ENCODE results near the gene PTPRD. TPM values are rescaled to one million over a fixed set of nuclear protein-coding genes. Genes with fewer than 3 reads are reported as not detected.

Gene PTPRD
- total RNA-seq, 1 donor from 2014 or later = 139 TPM

GRCh38 chr9:10443868-10444204 lies 169.0 kb downstream of the PTPRD start:
- Mint-ChIP-seq H3K4me3 (no peak overlapping the region), H3K27me3 (ENCODE audit: low read depth) (no peaks in the 10 kb centered on the region), H3K4me1 (no peaks in the 10 kb centered on the region), H3K36me3 (ENCODE audit: low read depth) (no peaks in the 10 kb centered on the region), H3K9me3 (no peaks in the 10 kb centered on the region), H3K27ac (ENCODE audit: unreplicated experiment) (no peak overlapping the region)
- TF ChIP-seq CTCF (conservative IDR thresholded peaks at IDR 0.05) = no peak
- no peak for DNase-seq (ENCODE audit: low read depth, low spot score)

- H3K27ac Mint-ChIP-seq (ENCODE audit: unreplicated experiment) = no peak overlapping the region
- H3K36me3 Mint-ChIP-seq (ENCODE audit: low read depth) = no peaks in the 10 kb centered on the region
These were observed 169.5 kb downstream of the PTPRD start for GRCh38 chr9:10443181-10443867.

DNA sequence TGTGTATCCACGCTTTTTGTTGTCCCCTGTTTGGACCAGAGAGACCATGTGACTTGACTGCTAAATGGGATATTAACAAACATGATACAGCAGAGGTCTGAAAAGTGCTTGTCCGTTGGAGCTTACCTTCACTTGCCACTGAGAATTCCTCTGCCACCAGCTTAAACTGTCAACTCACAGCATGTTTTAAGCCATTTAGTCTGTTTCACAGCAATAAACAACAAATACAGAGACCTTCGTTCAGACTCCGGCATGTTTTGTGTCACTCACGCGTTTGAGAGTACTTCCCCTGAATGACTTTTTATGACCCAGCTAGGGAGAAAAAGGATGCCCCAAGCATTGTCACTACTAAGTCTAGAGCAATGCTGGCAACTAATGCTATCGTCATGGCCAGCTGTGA lies 173.8 kb downstream of the PTPRD start:
- no peak for DNase-seq (ENCODE audit: low read depth, low spot score)
- no peaks in the 10 kb centered on the region for H3K36me3 Mint-ChIP-seq (ENCODE audit: low read depth)
- H3K27me3 Mint-ChIP-seq (ENCODE audit: low read depth) = no peaks in the 10 kb centered on the region
- no peak for TF ChIP-seq CTCF (conservative IDR thresholded peaks at IDR 0.05)
- H3K4me3 Mint-ChIP-seq = no peak overlapping the region
- H3K27ac Mint-ChIP-seq (ENCODE audit: unreplicated experiment) = no peak overlapping the region
- H3K4me1 Mint-ChIP-seq = no peaks in the 10 kb centered on the region
- H3K9me3 Mint-ChIP-seq = no peaks in the 10 kb centered on the region

More at GRCh38 chr9:10443181-10443867, 169.5 kb downstream of the PTPRD start:
- no peaks in the 10 kb centered on the region for H3K9me3 Mint-ChIP-seq
- H3K4me1 Mint-ChIP-seq = no peaks in the 10 kb centered on the region
- no peaks in the 10 kb centered on the region for H3K27me3 Mint-ChIP-seq (ENCODE audit: low read depth)
- no peak overlapping the region for H3K4me3 Mint-ChIP-seq
- TF ChIP-seq CTCF (conservative IDR thresholded peaks at IDR 0.05) = no peak
- DNase-seq (ENCODE audit: low read depth, low spot score) = no peak

DNA sequence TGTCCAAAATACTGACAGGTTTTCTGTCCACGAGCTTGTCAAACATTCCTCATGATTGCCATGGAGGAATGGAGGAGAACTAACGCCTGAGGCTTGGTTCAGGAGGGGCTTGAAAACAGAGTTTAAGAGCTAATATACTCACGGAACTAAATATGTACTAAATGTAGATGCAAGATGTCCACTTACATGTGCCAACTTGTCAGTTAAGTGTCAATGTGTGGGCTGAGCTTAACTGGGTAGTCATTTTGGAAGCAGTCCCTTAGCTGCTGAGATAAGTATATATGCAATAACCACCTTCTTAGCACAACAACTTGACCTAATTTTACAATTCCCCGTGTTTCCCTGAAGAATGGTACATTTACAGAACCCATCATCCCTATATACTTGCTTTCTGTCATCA lies 176.0 kb downstream of the PTPRD start:
- peaks cover 2% of the 10 kb centered on the region for H3K9me3 Mint-ChIP-seq

GRCh38 chr9:10434412-10434811 lies 178.4 kb downstream of the PTPRD start:
- no peaks in the 10 kb centered on the region for H3K36me3 Mint-ChIP-seq (ENCODE audit: low read depth)
- no peak overlapping the region for H3K4me3 Mint-ChIP-seq
- H3K27me3 Mint-ChIP-seq (ENCODE audit: low read depth) = no peaks in the 10 kb centered on the region
- no peaks in the 10 kb centered on the region for H3K4me1 Mint-ChIP-seq
- no peak overlapping the region for H3K27ac Mint-ChIP-seq (ENCODE audit: unreplicated experiment)
- H3K9me3 Mint-ChIP-seq = peaks cover 2% of the 10 kb centered on the region
- no peak for DNase-seq (ENCODE audit: low read depth, low spot score)
- no peak for TF ChIP-seq CTCF (conservative IDR thresholded peaks at IDR 0.05)

More for the DNA sequence above, 176.0 kb downstream of the PTPRD start:
- no peak for DNase-seq (ENCODE audit: low read depth, low spot score)
- no peak overlapping the region for H3K4me3 Mint-ChIP-seq
- no peaks in the 10 kb centered on the region for H3K27me3 Mint-ChIP-seq (ENCODE audit: low read depth)
- no peaks in the 10 kb centered on the region for H3K4me1 Mint-ChIP-seq
- TF ChIP-seq CTCF (conservative IDR thresholded peaks at IDR 0.05) = no peak
- no peaks in the 10 kb centered on the region for H3K36me3 Mint-ChIP-seq (ENCODE audit: low read depth)
- H3K27ac Mint-ChIP-seq (ENCODE audit: unreplicated experiment) = no peak overlapping the region

Measured in neural crest cell (in vitro differentiated cells).